ENCODE data around the gene GGT5.
A peak's percentile ranks its signal among the peaks of the same experiment; 100 is the strongest.
"Not testable (repeated sequence)": the region's sequence is repeated elsewhere in the genome, so short reads cannot be mapped to it uniquely, and the experiment has no call there.

Gene GGT5

GRCh38 chr22:24233816-24234215 is 11.1 kb downstream of the GGT5 start:
- DNase-seq (ENCODE audit: low read depth in 2 of 2, low spot score in 1 of 2): no peak

- no peak for DNase-seq (ENCODE audit: low read depth in 2 of 2, low spot score in 1 of 2)
These were observed 11.6 kb downstream of the GGT5 start for GRCh38 chr22:24233235-24233634.

- no peak for DNase-seq (ENCODE audit: low read depth in 2 of 2, low spot score in 1 of 2)
These were observed 12.2 kb downstream of the GGT5 start for GRCh38 chr22:24232725-24233124.

- DNase-seq (ENCODE audit: low read depth in 2 of 2, low spot score in 1 of 2): no peak
These were observed 12.8 kb downstream of the GGT5 start for GRCh38 chr22:24232124-24232523.

- DNase-seq (ENCODE audit: low read depth in 2 of 2, low spot score in 1 of 2): no peak
These were observed 13.2 kb downstream of the GGT5 start for GRCh38 chr22:24231706-24232105.

- peak; percentile 13 to 39 for DNase-seq (ENCODE audit: low read depth in 2 of 2, low spot score in 1 of 2)
These were observed 13.8 kb downstream of the GGT5 start for GRCh38 chr22:24230911-24231656.

- DNase-seq (ENCODE audit: low read depth in 2 of 2, low spot score in 1 of 2): no peak
These were observed 18.9 kb downstream of the GGT5 start for GRCh38 chr22:24225951-24226350.

GRCh38 chr22:24225044-24225601 is 19.8 kb downstream of the GGT5 start:
- no peak for DNase-seq (ENCODE audit: low read depth in 2 of 2, low spot score in 1 of 2)

GRCh38 chr22:24224468-24224867 is 20.4 kb downstream of the GGT5 start:
- no peak for DNase-seq (ENCODE audit: low read depth in 2 of 2, low spot score in 1 of 2)

GRCh38 chr22:24219750-24220149 is 25.1 kb downstream of the GGT5 start:
- no peak for DNase-seq (ENCODE audit: low read depth in 2 of 2, low spot score in 1 of 2)

- no peak for DNase-seq (ENCODE audit: low read depth in 2 of 2, low spot score in 1 of 2)
These were observed 27.5 kb downstream of the GGT5 start for GRCh38 chr22:24217384-24217783.

GRCh38 chr22:24216541-24217209 is 28.2 kb downstream of the GGT5 start:
- DNase-seq (ENCODE audit: low read depth in 2 of 2, low spot score in 1 of 2): no peak

GRCh38 chr22:24214467-24215285 is 30.2 kb downstream of the GGT5 start:
- no peak for DNase-seq (ENCODE audit: low read depth in 2 of 2, low spot score in 1 of 2)

- DNase-seq (ENCODE audit: low read depth in 2 of 2, low spot score in 1 of 2): not testable (repeated sequence)
These were observed 31.8 kb downstream of the GGT5 start for GRCh38 chr22:24213111-24213510.

GRCh38 chr22:24211716-24212115 is 33.2 kb downstream of the GGT5 start:
- not testable (repeated sequence) for DNase-seq (ENCODE audit: low read depth in 2 of 2, low spot score in 1 of 2)

GRCh38 chr22:24210409-24210808 is 34.5 kb downstream of the GGT5 start:
- not testable (repeated sequence) for DNase-seq (ENCODE audit: low read depth in 2 of 2, low spot score in 1 of 2)

GRCh38 chr22:24209687-24210086 is 35.2 kb downstream of the GGT5 start:
- DNase-seq (ENCODE audit: low read depth in 2 of 2, low spot score in 1 of 2): no peak

GRCh38 chr22:24209016-24209415 is 35.9 kb downstream of the GGT5 start:
- no peak for DNase-seq (ENCODE audit: low read depth in 2 of 2, low spot score in 1 of 2)

GRCh38 chr22:24208012-24208749 is 36.7 kb downstream of the GGT5 start:
- DNase-seq (ENCODE audit: low read depth in 2 of 2, low spot score in 1 of 2): no peak

GRCh38 chr22:24207264-24208011 is 37.4 kb downstream of the GGT5 start:
- no peak for DNase-seq (ENCODE audit: low read depth in 2 of 2, low spot score in 1 of 2)

Data from stimulated activated CD8-positive, alpha-beta memory T cell treated with anti-CD3 and anti-CD28 coated beads, Interleukin-4, amount 100 ng/mL, for 4 hours (primary cell).